Activated CD8-positive, alpha-beta memory T cell treated with anti-CD3 and anti-CD28 coated beads, Interleukin-2, amount 50 U/mL, for 4 hours (primary cell): ENCODE results near the gene CA5A.
A peak's percentile ranks its signal among the peaks of the same experiment; 100 is the strongest.
"Not testable (repeated sequence)": the region's sequence is repeated elsewhere in the genome, so short reads cannot be mapped to it uniquely, and the experiment has no call there.

ENCODE experiments used
- DNase-seq: peaks from one replicate; pipeline ENCODE4 v3.0.0-alpha.2; 2020

The CA5A gene

DNA sequence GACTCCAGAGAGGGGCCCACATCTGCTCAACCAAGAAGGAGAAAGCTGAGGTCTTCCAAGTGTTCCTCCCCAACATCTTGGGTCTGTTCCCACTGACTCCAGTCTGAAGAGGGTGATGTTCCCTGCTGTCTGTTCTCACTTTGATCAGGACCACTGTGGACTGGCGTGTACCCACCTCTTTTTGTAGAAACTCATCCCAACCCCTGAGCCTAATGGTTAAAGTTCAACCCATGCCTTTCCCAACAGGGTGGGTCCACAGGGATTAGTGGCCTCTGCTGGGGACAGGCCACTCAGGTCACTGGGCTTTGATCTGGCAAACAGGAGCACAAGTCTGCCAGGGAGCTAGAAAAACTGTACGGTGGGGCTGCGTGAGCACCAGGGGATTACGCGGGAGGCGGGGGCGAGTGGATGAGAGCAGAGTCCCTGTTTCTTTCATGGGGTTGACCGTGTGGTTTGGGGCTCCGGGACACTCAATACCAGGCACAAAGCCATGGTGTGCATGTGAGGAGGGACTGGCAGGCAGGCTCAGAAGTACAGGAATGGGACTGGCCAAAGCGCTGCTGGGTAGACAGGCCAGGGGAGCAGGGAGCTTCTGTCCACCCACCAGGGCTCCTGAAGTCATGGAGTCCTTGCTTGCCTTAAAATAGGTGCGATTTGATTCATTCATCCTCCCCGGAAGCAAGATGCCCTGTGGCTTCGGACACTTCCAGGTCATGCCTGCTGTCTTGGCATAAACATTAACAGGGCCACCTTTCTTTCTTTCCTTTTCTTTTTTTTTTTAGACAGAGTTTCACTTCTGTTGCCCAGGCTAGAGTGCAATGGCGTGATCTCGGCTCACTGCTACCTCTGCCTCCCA is at the start of gene CA5A:
CA5A (minus strand) TSS at position 155 of the 856 bp plus-strand sequence; CDS start at position 76, 79 bp downstream.
- DNase-seq: no peak

DNA sequence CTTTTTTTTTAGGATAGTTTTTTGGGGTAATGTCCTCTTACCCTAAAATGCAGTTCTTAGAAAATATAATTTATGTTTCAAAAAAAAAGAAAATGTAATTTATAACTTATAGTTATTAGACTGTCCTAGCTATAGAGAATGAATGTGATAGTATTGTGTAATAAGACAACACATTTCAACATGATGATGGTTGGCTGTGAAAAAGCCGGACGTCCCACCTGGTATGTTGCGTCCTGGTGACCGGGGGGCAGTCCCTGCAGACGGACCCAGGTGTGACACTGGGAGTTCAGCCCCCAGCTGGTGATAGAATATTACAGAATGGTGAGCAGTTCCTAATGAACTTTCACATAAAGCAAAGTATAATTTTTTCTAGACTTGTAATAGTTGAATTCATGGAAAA is 49.2 kb upstream of the CA5A start:
- not testable (repeated sequence) for DNase-seq

DNA sequence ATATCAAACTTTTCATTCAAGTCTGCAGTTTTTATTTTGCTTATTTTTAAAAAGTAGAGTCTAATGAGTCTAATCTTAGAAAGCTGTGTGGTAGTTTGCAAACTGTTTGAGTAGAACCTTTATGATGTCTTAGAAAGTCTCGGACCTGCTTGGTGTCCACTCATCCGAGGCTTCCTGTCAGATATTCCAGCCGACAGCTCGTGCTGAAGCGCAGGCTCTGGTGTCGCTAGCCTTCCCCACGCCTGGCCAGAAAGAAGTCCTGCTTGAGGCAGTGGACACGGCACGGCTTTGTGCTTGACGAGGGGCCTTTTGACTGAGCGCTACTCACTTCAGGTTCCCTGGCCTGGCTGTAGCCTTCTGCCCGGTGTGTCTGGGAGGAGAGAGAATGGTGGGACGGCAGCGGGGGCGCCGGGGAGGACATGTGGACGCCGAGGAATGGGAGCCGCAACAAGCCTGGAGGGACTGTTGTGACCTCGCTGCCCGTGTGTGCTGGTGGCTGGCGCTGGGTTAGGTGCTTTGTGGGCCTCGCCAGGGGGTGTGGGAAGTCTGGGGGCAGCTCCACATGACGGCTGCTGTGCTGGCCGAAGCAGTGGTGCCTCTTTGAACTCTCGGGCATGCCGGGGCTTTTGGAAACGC is 48.4 kb upstream of the CA5A start:
- DNase-seq: no peak

DNA sequence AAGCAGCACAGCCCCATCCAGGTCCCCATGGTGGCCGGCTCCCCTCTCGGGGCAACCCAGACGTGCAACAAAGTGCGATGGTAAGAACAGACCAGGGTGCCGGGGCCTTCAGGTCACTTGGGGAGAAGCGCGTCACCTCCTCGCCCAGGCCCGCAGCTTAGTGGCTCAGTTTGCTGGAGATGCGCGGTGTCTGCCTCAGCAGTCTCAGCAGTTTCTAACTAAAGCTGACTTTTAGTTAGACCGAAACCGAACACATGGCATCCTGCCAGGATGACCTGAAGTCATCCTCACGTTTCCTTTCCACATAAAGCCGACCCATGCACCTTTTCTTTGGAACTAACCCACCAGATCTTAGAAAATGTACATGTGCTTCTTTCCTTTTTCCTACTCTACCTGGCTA is 47.9 kb upstream of the CA5A start:
- not testable (repeated sequence) for DNase-seq

DNA sequence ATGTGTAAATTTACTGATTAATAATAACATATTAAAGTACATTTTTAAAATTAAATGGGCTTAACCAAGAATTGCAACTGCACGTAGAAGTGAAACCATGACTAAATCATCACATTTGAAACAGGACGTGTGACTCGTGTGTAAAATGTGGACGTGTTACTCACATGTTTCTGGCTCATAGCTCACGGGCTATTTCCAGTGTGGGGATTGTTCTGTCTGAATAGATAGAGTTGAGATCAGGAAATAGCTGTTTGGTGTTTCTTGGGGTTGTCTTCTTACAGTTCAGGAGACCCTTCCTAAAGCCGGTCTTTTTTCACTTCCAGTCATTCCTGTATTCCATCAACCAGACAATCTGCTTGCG is 47.4 kb upstream of the CA5A start:
- not testable (repeated sequence) for DNase-seq

DNA sequence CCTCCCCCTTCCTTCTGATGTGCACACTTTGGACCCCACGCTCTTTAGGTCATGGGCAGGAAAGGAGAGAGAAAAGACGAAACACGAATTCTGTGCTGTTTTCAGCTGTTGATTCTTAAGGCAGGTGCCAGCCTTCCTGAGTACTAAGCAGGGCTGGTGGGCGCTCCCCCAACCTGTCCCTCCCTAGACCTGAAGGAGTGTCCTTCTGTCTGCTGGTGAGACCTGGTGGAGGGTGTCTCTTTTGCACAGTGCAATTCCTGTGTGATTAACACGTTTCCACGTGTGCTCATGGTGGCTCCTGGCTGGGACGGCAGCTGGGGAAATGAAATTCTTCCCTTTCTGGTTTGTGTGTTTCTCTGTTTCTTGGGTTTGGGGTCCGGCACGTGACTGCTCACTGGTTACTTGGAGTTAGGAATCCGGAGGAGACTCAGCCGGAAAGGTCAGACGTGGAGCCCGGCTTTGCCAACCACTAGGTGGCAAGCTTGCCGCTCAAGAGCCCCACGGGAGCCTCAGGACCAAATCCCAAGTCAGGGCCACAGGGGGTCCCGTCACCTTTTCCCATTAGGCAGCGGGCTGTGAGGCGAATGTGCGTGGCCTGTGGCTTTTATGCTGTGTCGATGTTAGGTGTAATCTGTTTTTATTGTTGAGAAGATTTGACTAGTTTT is 46.9 kb upstream of the CA5A start:
- not testable (repeated sequence) for DNase-seq

DNA sequence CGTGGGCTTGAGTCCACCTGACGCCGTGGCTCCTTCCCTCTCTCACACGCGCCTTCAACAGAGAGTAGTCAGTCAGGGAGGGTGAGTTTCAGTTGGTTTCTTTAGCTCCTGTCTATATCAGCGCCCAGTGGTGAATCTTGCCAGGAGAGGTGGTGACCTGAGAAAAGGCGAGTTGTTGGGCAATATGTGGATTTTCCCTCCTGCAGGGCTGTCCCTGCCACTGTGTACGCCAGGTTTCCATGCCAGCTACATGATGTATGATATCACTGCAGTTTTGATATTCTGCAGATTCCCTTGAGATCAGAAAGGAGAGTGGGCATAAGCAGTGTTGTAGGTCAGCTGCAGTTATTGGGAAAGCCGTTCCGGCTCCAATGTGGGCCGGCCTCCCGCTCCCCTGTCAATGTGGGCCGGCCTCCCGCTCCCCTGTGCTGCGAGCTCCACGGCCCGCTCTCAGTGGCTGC is 46.3 kb upstream of the CA5A start:
- DNase-seq: no peak

DNA sequence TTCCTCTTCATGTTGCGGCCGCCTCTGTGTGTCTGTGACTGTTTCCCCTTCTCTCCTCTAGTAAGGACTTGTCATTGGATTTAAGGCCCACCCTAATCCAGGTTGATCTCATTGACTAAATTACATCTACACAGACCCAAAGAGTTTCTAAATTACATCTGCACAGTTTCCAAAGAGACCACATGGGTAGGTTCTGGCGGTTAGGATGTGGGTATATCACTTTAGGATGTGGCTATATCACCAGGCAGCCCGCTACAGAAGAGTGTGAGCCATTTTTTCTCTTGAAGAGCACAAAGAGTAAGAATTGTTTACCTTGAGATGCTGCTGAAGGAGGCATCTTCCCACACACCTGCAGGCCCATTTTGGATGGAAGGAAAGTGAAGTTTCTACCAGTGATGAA is 45.0 kb upstream of the CA5A start:
- not testable (repeated sequence) for DNase-seq

DNA sequence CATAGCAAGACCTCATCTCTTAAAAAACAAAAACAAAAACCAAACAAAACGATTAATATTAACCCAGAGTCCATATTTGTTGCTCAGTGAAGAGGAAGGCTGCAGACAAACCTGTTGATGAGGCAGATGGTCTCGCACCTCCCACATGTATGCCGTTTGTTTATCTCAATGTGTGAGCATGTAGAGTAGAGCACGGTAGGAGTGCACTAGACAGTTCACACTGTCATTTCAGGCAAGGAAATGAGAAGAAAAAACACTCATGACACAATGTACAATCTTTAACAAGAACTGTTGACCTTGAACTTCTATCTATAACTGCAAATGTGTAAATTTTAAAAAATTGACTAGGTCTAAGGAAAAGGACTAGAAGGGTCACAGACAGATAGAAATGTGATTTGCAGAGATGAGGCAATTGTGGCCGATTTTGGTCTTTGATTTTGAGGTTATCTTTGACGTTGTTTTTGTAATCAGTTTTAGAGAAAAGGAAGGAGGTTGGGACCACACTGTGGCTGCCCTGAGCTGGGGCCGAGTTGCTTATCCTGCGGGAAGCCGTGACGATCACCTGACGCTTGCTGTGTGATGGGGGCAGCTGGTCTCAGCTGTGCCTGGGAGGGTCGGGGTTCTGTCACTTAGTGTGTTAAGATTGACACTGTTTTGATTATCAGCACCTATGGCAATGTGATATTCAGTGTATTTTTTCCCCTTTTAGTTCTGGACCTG is 43.7 kb upstream of the CA5A start:
- not testable (repeated sequence) for DNase-seq

DNA sequence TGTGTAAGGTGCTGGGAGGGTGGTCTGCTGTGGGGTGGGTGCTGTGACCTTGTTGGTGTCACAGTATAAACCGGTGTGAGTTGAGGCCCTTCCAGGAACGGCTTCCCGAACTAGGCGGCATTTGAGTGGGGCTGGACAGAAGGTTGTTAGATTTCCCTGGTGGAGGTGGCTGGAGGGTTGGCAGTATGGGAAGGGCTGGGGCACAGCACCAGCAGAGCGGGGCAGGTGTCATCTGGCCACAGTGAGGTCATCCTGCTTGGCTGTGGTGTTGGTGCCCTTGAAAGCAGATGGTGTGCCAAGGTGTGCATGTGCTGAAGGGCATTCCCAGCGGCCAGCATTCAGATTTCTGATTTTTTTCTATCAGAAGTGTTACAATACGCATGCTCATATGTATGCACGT is 43.0 kb upstream of the CA5A start:
- no peak for DNase-seq

DNA sequence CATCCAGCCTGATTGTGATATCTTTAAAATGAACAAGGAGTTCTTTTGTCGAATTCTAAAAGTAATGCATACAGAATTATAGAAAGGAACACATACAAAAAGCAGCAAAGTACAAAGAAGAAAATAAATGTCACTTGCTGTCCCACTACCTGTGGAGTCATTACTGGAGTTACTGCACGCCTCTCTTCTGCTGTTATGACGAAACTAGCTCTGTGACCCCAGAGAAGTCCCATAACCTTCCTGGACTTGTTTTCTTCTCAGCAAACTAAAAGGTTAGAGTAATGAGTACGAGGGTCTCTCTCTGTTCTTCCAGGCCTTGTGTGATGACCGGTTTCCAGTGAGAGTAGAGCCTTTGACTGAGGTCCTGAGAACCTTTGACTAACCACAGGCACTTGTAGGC is 41.8 kb upstream of the CA5A start:
- DNase-seq: no peak

DNA sequence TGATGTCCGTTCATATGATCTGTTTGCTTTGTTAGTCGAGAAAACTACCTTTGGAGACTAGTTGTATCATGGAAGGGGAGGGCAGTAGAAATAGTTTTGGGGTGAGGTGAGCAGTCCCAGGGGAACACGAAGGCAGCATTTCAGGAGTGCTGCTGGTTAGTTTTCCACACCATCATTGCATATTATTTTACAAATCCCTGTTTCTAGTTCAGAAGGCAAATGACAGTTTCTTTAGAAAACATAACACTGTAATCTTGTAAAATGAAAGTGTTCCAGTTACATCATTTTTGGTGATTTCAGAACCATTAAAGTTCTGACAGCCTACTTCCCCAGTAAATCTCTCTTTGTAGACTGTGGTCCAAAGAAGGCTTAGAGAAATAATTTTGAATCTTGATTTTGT is 40.3 kb upstream of the CA5A start:
- DNase-seq: no peak

DNA sequence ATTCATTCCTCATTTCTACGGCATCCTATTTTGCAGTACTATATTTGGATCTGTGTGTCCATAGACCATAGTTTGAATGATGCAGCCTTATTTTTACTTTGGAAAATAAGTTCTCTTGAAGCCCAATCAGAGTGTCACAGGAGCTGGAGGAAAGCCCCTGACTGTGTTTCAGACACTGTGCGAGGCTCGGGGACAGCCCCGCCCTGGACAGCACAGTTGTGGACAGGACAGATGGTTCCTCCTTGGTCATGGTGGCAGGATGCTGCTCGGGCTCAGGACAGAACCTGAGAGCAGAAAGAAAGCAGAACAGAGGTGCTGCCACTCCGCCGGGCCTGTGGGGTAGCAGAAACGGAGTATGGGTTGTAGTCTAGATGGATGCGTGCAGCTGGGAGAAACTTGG is 37.8 kb upstream of the CA5A start:
- DNase-seq: no peak

DNA sequence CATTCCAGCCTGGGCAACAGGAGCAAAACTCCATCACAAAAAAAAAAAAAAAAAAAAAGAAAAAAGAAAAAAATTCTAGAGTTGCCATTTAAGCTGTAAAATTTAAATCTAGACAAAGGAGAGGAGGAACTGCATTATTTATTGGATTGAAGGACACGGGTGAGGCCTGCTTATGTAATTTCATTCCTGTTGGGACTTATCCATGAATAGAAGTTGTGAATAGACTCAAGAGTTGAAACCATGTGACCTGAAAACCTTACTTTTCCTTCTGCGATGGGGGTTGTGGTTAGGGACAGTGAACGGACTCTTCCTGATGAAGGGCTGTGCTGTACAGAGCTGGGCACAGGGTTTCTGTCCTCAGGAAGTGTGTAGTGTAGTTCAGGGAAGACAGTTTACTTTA is 37.4 kb upstream of the CA5A start:
- no peak for DNase-seq

DNA sequence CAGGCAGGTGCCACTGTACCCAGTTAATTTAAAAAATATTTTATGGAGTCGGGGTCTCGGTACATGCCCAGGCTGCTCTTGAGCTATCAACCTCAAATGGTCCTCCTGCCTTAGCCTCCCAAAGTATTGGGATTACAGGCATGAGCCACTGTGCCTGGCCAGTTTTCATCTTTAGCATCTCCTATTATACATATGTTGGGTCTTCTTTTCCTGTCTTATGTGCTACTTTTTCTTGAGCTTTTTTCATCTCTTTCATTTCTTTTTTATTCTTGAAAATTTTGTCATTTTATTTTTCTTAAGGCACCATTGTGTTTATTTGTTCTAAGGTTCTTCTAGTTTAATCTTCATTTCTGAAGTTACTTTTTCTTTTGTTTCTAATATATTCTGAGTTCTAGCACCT is 35.6 kb upstream of the CA5A start:
- DNase-seq: no peak

DNA sequence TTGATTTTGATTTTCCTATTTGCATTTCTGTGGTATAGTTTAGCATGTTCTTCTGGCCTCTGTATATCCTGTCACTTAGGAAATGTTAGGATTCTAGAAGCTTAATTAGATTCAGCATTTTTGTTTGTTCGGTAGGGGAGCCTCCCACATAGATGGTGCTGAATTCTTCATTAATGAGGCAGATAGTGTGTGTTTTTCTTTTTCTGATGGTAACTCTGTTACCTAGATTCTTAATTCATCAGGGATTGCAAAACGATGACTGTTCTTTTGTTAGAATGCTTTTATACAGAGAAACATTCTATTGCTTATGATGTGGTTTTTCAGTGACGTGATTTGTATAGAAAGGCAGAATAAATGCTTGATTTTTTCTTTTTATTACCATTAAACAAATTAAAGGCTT is 33.9 kb upstream of the CA5A start:
- DNase-seq: no peak

DNA sequence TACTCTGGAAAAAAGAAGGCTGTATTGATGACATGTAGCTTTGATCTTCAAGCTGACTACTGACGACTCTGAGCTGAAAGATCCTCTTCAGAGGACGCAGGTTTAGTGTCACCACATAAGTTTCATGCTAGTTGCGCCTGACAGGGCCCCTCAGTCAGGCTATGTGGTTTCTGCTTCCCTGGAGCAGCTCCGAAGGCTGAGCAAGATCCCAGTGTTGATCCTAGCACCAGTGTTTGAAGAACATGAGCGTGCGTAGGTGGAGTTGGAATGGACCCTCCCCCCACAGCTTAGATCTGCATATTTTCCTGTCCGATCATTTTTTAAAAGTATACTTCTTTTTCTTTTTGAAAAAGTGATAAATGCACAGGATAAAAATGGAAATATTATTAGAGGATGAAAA is 32.2 kb upstream of the CA5A start:
- DNase-seq: no peak

DNA sequence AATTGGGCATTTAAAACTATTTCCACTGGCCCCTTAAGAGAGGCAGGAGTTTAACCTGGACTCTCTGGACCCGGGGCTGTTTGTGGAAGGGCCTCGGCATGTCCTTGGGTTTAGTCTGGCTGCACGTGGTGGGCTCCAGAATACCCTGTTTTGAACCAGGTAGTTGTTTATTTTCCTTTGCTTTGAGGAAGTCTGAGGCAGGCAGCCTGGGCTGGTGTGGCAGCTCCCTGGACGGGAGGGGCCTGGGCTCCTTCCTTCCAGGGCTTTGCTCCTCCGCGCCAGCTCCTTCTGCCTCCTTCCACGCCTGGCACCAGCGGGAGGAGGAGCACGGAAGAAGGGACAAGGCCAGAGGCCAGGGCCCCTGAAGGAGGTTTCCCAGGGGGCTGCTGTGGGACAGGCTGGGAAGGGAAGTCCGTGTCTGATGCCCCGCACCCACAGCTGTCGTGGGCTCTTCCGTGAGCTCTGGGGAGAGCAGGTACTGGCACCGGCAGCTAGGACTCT is 30.4 kb upstream of the CA5A start:
- no peak for DNase-seq

DNA sequence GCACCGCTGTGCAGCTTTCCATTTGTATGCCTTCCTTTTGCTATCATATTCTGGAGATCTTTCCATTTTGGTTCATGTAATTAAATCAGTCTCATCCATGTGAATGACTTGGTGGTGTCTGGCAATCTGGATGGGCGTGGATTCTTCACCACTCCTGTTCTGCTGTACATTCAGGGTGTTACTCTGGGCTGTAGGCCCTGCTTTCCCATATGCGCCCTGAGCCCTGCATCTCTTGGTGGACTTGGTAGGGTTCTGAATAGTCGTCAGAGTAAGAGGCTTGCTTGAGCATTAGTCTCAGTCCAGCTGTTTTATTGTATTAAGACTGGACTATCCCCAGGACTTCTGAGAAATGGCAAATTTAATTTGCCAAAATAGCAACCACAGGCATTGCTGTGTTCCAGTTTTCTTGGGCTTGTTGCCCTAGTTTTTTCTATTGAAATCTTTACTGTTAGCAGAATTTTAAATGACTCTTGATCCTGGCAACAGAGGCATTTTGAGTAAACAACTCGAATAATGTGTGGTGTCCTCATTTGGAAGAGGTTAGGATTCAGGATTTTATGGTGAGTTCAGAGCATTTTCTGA is 29.8 kb upstream of the CA5A start:
- DNase-seq: no peak

DNA sequence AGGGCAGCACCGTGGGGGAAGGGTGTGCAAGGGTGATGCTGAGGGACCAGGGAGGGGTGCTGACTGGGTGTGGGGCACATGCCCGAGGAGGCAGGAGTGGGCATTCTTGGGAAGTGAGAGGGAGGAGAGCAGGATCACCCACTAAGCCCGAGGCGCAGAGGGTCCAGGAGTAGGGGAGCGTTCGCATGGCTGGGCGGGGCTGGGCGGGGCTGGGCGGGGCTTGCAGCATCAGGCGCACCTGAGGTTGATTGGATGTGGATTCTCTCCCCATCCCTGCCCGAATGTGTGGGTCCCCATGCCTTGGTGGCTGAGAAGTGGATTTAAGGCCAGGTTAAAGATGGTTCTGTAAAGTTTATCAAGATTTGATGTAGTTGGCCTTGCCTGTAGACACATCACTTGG is 29.1 kb upstream of the CA5A start:
- DNase-seq: no peak

DNA sequence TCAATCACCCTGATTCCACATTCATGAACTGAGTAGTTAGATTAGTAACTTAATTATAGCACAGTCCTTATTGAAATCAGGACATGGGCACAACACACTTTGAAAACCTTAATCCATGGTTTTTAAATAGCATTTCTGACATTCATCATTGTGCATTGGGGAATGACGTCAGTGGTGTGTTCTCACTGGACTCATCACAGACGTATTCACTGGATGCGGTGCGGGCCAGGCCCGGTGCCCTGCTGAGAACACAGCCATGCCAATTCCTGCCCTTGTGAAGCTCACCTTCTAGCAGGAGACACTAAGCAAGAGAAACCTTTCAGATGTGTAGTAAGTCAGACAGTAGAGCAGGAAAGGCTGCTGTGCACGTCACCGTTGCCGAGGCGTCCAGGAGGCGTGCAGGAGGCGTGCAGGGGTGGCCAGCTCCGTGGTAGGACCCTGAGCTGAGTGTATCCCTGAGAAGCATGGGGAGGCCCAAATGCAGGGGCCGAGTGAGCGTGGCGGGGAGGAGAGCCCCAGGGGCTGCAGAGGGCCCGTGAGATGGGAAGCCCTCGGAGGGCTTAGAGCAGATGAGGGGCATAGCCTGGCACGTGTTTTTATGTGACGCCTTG is 27.8 kb upstream of the CA5A start:
- no peak for DNase-seq

DNA sequence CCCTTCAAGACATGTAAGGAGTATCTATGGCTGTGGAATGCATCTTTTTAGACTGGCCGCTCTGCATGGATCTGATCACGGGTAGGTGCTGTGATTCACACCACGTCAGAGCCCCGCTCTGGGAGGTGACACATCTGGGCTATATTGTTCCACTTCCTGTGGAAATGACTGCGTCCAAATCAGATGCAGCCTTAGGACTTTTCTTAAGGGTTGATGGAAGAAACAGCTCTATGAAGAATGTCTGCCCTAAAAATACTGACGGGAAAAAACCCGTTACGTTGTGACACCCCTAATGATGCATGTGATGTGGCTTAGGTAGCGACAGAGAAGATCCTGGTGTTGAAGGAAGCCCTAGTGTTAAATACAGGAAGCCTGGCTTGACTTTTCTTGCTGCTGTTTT is 27.1 kb upstream of the CA5A start:
- DNase-seq: peak; percentile 76
